Activated CD4-positive, alpha-beta T cell treated with anti-CD3 and anti-CD28 coated beads for 24 hours (primary cell): Measurements from ENCODE around the gene ATR.
"Not testable (repeated sequence)": the region's sequence is repeated elsewhere in the genome, so short reads cannot be mapped to it uniquely, and the experiment has no call there.

ENCODE experiments used
- DNase-seq, 2 donors: peaks; one replicate each; pipeline ENCODE4 v3.0.0-alpha.2; 2020; ENCODE audit warnings: low read depth in 2 of 2

Gene ATR

DNA sequence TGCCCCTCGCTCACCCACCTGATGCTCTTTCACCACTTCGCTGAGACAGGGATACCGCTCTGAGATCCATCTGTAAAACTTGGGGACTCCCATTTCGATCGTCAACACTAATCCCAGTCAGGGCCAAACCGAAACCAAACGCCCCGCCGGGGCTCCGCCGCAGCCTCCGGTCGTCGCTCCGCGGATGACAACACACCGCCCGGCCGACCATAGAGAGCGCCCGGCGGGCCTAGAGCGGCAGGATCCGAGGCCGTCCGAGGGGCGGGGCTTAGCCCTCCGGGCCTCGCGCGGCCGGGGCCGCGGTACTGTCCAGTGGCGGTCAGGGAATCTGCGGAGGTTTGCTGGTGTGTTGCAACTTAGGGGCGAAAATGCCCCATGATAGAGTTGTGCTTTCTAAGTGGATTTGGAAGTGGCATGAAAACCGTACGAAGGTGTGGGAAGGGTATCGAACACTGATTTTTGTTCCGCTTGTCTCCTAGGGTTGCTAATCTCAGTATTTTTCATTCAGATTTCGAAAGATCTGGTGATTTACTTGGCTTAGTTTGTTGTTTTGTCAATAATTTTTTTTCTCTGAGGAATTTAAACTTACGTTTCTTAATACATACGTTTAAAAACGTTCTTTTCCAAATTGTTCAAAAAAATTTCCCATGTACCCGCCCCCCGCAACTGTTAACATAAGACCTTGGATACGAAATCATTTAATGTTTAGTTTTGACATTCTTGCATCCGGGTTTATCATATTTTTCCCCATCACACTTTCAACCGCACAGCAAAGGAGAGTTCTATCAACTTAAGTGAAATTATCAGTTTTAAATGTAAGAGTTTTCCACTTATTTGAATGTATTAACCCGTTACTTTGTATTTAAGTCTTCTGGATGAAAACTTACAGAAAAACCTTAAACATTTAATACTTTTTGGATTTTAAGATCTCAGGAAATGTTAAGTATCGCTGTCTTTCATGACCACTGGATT lies 130.4 kb downstream of the ATR start, which contains the start of gene XRN1:
TSS of gene XRN1 (minus strand) at position 186 of the 972 bp plus-strand sequence. CDS start at position 93, 93 bp downstream.
- peak; percentile 87 to 92 for DNase-seq

- peak; percentile 8 to 24 for DNase-seq
These were observed 131.2 kb downstream of the ATR start for GRCh38 chr3:142447301-142447851.

GRCh38 chr3:142445816-142446254 lies 132.7 kb downstream of the ATR start:
- DNase-seq, result peak in 1 of 2 donors; percentile 5

DNA sequence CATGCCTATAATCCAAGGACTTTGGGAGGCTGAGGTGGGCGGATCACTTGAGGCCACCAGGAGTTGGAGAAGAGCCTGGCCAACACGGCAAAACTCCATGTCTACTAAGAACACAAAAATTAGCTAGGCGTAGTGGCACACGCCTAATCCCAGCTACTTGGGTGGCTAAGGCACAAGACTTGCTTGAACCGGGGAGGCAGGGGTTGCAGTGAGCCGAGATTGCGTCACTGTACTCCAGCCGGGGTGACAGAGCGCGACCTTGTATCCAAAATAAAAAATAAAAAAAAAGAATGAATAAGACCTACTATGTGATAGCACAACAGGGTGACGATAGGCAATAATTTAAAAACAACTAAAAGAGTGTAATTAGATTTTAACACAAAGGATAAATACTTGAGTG lies 134.2 kb downstream of the ATR start:
- DNase-seq, result no peak

DNA sequence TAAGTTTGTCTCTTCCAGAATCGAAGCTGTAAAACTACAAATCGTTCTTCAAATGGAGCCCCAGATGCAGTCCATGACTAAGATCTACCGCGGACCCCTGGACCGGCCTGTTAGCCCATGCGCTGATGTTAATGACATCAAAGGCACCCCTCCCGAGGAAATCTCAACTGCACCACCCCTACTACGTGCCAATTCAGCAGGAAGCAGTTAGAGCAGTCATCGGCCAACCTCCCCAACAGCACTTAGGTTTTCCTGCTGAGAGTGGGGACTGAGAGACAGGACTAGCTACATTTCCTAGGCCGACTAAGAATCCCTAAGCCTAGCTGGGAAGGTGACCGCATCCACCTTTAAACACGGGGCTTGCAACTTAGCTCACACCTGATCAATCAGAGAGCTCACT lies 135.5 kb downstream of the ATR start:
- not testable (repeated sequence) for DNase-seq

GRCh38 chr3:142439499-142440220 lies 138.9 kb downstream of the ATR start:
- not testable (repeated sequence) for DNase-seq

DNA sequence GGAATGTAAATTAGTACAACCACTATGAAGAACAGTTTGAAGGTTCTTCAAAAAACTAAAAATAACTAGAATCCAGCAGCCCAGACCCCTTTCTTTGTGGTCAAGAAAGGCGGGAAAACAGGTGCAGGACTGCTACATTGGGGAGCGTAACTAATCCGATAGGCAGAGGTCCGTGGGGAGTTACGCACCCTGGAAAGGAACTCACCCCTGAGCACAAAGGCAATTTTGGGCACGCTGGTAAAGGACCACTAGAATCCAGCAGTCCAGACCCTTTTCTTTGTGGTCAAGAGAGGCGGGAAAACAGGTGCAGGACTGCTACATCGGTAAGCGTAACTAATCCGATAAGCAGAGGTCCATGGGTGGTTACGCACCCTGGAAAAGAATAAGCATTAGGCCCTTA lies 140.4 kb downstream of the ATR start:
- DNase-seq, result not testable (repeated sequence)

DNA sequence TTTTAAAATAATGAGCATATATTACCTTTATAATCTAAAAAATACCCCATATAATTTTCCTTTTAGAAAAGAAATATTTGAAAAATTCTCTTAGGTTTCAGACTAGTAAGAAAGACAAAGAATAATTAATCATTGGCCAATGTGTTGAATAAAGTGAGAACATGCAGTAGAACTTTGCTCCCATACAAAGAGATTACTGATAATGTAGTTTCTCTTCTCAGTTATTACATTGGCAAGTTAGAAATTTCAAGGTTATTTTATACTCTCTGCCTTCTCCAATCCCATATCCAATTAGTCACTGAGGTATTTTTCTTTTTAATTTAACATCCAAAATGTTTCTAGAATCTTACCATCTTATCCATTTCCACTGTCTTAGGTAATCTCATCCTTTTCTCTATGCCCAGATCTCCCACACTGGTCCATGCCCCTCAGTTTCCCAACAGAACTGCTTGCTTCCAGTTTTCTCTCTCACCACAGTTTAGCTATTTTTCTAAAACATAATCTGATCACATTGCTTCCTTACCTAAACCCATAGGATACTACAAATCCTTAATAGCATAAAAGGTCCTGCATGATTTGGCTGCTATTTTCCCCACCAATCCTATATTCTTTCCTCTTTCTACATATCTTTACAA lies 141.5 kb downstream of the ATR start:
- DNase-seq, result no peak

GRCh38 chr3:142434503-142434902 lies 144.0 kb downstream of the ATR start:
- DNase-seq, result no peak

GRCh38 chr3:142433110-142433509 lies 145.4 kb downstream of the ATR start:
- DNase-seq, result no peak

DNA sequence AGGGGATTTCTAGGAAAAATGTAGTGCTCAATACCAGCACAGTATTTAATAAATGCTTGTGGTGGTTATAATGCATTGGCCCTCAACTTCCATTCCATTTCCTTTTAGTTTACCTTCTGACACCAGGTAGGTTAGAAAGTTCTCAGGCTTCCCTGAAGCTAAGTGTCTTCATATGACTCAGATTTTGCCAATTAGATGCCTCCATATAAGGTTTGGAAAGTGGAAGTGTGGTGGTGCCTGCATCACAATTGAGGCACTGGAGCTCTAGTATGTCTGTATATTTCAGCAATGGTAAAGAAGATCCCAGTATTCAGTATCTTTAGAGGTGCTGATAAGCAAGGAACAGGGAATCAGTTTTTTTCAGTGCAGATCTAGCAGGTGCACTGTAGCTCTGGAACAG lies 149.0 kb downstream of the ATR start:
- DNase-seq, result no peak

- DNase-seq, result no peak
These were observed 153.8 kb downstream of the ATR start for GRCh38 chr3:142424754-142425153.

DNA sequence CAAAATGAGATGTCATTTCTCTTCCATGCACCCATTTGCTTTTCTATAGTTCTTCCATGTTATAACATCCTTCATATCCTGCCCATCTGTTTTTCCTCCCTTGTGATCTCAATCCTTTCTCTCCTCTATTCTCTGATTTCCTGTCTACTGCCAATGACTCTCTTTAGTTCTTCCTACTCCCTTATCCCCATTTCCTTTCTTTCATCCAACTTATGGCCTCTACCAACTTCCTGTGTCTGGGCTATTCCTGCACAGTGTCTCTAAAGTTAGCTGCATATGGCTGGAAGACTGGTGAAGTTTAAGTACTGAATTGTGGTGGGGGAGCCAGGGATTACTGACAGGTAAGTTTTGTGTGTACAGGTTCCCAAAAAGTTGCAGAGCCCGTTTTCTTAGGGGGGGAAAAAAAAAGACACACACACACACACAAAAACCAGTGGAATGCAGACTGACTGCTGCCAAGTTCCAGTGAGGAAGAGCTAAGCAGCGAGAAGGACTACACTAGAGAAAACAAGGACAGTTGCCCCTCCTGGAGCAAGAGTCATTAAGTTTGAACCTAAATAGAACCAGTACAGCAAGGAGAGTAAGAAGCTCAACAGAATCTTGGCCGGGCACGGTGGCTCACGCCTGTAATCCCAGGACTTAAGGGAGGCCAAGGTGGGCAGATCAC lies 159.5 kb downstream of the ATR start:
- no peak for DNase-seq

DNA sequence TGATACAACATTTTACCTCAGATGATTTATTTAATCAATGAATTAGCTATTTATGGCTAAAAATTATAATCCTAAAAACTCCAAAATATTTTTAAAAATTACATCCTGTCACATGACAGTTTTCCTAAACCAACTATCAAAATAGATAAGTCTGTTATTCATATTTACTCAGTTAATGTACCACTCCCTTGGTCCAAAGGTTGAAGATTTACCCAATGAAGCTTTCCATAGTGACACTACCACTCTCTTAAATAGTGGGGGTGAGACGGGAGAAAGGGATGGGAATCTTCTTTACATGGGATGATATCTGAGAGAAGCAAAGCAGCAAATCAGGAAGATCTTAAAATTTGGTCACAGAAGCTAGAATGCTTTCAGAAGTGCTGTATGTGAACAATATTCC lies 161.2 kb downstream of the ATR start:
- no peak for DNase-seq

DNA sequence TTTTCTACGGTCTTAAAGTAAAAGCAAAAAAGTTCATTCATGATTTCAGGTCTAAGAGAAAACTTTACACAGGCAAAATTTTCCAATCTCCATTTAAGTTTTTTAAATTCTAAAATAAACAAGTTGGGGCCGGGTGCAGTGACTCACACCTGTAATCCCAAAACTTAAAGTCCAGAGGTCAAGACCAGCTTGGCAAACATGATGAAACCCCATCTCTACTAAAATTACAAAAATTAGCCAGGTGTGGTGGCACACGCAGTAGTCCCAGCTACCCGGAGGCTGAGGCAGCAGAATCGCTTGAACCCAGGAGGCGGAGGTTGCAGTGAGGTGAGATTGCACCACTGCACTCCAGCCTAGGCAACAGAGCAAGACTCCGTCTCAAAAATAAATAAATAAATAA lies 178.0 kb downstream of the ATR start:
- not testable (repeated sequence) for DNase-seq
